ENCODE data around the gene UBE3A.
"Not testable (repeated sequence)": the region's sequence is repeated elsewhere in the genome, so short reads cannot be mapped to it uniquely, and the experiment has no call there.

The UBE3A gene

GRCh38 chr15:25438601-25439368 lies at the start of gene UBE3A:
Gene UBE3A (minus strand): TSS chr15:25439024. CDS start chr15:25409107, 29,917 bp downstream.
- DNase-seq (ENCODE audit: low read depth in 3 of 3), result peak; percentile 72 to 76 (median 75)

GRCh38 chr15:25487226-25487884 lies 48.5 kb upstream of the UBE3A start:
- no peak for DNase-seq (ENCODE audit: low read depth in 3 of 3)

- no peak for DNase-seq (ENCODE audit: low read depth in 3 of 3)
Measured at GRCh38 chr15:25486051-25486450, 47.2 kb upstream of the UBE3A start.

- DNase-seq (ENCODE audit: low read depth in 3 of 3), result no peak
Measured at GRCh38 chr15:25481208-25481859, 42.5 kb upstream of the UBE3A start.

- DNase-seq (ENCODE audit: low read depth in 3 of 3), result no peak
Measured at GRCh38 chr15:25478313-25478712, 39.5 kb upstream of the UBE3A start.

DNA sequence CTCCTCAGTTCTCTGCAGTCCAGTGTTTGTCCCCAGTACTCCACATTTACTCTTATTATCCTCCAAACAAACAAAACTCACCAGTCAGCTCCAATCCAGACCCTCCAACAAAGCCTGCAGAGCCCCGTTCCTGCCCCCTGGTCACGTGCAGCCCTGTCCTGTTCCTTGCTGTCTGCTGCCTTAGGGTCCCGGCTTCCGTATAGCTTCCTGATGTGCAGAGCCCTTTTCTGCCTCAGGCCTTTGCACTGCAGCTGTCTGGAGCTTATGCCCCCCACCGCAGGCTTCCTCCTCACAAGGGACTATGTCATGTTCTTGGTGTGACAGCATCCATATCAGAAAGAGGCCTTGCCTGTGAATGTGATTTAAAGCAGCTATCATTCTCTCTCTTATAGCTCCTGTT lies 39.0 kb upstream of the UBE3A start:
- DNase-seq (ENCODE audit: low read depth in 3 of 3), result no peak

GRCh38 chr15:25474251-25474650 lies 35.4 kb upstream of the UBE3A start:
- no peak for DNase-seq (ENCODE audit: low read depth in 3 of 3)

DNA sequence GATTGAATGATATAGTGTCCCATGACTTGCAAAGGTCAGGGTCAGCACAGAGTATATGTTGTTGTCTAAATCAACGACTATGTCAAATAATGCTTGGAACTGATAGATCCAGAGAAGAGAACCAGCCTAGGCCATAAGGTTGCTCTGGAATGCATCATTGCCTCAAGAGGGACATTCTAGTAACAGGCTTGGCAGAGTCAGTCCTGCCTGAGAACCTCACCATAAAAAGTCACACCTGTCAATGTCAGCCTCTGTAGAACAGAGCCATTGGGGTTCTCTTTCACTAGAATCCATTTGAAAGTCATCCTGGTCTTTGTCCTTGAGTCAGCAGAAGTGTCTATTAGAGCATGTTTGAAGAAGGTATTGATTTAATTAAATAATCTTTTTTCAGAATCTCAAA lies 31.4 kb upstream of the UBE3A start:
- no peak for DNase-seq (ENCODE audit: low read depth in 3 of 3)

DNA sequence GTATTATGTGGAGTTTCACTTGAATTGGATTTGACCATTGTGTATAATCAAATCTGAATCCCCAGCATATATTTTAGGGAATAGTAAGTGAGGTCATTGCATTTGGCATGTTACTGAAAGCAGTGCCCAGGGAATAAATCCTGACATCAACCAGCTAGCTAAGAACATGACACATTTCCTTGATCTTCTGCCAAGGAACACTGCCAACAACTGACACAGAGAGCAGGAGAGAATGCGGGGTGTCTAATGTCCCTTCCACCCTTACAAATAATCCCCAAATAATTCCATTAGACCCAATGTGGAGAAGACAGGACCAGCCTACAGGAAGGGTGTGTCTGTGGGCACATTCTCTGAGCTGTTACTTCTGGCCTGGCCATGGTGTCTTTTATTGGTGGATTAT lies 30.6 kb upstream of the UBE3A start:
- no peak for DNase-seq (ENCODE audit: low read depth in 3 of 3)

DNA sequence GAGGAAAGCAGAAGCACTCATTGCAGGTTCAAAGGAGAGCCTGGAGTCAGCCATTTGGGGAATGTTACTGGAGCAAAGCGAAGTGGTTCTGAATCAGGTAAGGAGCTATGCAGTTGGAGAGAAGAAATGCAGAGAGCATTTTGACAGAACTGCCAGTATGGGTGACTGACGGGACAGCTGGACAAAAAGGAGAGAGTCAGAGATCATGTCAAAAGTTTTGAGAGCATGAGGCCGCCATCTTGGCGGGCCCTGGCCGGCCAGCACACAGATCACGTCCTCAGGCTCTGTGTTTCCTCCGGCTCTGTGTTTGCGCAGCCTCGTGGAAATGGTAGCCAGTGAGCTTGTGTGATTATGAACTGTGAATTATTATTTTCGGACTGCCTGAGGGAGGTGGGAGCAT lies 29.8 kb upstream of the UBE3A start:
- no peak for DNase-seq (ENCODE audit: low read depth in 3 of 3)

GRCh38 chr15:25465835-25466234 lies 27.0 kb upstream of the UBE3A start:
- no peak for DNase-seq (ENCODE audit: low read depth in 3 of 3)

DNA sequence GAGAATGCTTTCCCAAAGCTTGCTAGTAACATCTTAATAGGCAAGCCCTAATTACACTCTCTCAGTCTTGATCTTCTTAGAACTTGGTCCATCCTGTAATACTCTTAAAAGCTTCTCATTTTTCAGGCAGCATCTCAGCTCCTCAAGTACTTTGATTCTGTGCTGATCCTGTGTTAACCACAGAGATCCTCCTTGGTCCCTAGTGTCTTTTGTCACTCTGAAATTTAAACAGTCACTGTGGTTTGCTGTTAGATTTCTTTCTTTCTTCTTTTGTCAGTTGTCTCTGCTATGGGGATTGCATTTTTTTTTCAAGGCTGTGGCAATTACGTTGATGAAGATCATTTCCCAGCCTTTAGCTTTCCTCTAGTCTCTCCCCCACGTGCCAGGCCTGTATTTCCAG lies 26.0 kb upstream of the UBE3A start:
- DNase-seq (ENCODE audit: low read depth in 3 of 3), result no peak

GRCh38 chr15:25464383-25464782 lies 25.6 kb upstream of the UBE3A start:
- DNase-seq (ENCODE audit: low read depth in 3 of 3), result no peak

DNA sequence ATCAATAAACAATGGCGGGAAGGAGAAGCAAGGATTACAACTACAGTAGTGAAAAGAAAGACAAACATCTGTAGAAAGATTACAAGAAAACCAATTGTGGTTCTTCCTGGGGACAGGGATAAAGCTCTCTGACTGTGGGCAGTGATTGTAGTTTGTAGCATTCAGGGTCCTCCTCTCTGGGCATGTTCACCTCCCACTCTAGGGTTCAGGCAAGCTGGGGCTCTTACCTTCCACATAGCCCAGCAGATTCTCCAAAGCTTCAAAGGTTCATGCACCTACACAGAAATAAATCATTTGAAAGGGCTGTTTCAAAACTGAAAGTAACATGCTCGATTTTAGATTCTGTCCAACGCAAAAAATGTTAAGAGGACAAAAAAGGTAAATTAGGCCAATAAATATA lies 17.4 kb upstream of the UBE3A start:
- DNase-seq (ENCODE audit: low read depth in 3 of 3), result no peak

- DNase-seq (ENCODE audit: low read depth in 3 of 3), result no peak
Measured at GRCh38 chr15:25455226-25455625, 16.4 kb upstream of the UBE3A start.

- no peak for DNase-seq (ENCODE audit: low read depth in 3 of 3)
Measured at GRCh38 chr15:25454771-25455170, 15.9 kb upstream of the UBE3A start.

GRCh38 chr15:25453246-25453645 lies 14.4 kb upstream of the UBE3A start:
- DNase-seq (ENCODE audit: low read depth in 3 of 3), result not testable (repeated sequence)

GRCh38 chr15:25451501-25451900 lies 12.7 kb upstream of the UBE3A start:
- DNase-seq (ENCODE audit: low read depth in 3 of 3), result no peak

DNA sequence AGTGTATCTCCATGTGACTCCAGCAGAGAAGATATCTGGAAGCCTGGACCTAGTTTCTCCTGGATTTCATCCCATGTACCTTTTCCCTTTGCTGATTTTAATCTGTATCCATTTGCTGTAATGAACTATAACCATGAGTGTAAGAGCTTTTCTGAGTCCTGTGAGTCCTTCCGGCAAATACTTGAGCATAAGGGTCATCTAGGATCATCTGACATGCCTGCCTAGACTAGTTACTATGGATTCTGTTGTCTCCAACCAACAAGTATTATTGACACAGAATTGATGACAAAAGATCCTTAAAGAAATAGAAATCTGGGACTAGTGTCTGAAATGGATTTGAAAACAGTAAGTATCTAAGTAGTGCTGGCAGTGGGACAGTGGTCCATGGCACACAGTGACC lies 11.3 kb upstream of the UBE3A start:
- no peak for DNase-seq (ENCODE audit: low read depth in 3 of 3)

DNA sequence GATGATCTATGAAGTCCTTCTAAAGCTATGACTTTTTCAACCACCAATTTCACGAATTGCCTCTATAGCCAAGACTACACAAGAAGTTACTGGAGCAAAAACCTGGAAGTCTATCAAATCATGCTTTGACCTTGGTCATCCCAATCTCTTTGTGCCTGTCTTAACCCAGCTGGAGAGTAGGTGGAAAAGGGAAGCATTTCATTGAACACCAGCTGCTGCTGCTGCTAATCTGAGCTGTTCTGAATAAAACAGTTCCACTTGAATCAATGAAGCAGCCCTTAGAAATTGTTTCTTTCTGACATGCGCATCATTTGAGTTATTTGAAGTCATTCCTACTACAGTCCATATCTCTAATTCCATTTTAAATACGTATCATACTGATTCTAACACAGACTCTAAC lies 7.3 kb upstream of the UBE3A start:
- no peak for DNase-seq (ENCODE audit: low read depth in 3 of 3)

DNA sequence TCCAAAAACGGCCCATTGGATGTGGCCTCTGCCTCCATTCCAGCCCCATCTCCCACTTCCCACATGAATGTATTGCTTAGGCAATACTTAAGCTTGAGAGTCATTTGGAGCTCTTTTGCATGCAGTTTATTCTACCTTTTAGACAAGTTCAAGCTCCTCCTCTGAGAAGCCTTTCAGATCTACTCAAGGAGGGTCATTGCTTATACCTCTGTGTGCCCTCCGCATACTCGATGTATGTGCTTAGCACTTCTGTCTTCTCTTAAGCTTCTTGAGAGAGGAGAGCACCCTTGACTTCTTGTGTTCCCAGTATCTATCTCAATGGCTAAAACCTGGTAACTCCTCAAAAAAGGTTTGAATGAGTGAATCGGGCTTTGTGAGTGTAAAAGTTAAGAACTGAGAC lies 6.6 kb upstream of the UBE3A start:
- DNase-seq (ENCODE audit: low read depth in 3 of 3), result no peak

GRCh38 chr15:25441111-25441510 lies 2.3 kb upstream of the UBE3A start:
- no peak for DNase-seq (ENCODE audit: low read depth in 3 of 3)

DNA sequence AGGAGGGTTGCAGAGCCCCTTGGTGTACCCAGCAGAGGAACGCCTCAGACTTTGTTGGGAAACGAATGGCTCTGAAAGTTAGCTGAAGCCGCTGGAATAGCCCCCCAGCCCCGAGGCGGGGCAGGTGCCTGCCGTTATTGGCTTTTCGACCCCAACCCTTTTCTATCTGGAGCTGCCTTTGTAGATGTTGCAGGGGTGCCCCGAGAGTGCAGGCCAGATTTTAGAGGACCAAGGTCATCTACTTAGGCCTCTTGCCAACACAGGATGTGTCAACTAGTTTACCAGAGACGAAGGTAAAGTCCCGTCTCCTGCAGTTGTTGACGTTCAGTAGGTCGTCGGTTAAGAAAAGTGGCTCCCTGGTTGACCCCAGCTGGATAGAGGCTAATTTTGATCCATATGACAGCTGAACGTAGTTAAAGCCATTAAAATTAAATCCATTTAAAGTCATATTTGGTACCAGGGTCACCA lies 579 bp upstream of the UBE3A start:
- no peak for DNase-seq (ENCODE audit: low read depth in 3 of 3)

Measured in stimulated activated CD4-positive, alpha-beta T cell treated with anti-CD3 and anti-CD28 coated beads, TNF-alpha, amount 100 ng/mL, for 4 hours (primary cell).